K562 (cell line): ENCODE measurements around the gene SVIL. TPM values are rescaled to one million over a fixed set of nuclear protein-coding genes. Genes with fewer than 3 reads are reported as not detected.

Experiments
- ATAC-seq: fragments of 200-7000 bp; cut with Tn5 transposase; 3 replicates; pipeline ENCODE4 v1.9.1; 2020; ENCODE audit warnings: moderate library complexity
- BruUV-seq: library from RNA; stranded (reverse); fragments of 400-500 nt; replicated peaks from 2 replicates; lab custom pipeline; 2021; lab: Mats Ljungman, UMichigan
- CTCF ChIA-PET: fragments of 300-600 bp; formaldehyde crosslinking; extraction: SDS; loops from one replicate; lab custom pipeline; 2021; ENCODE audit warnings: low intra/inter-chr PET ratio; lab: Yijun Ruan, JAX
- POLR2A ChIA-PET: fragments of 300-600, 350-650 bp; sonication (Branson Sonifier 250); formaldehyde crosslinking; extraction: SDS; loops from one replicate; lab custom pipeline; 2021; ENCODE audit warnings: antibody characterized with exemption, inconsistent platforms; lab: Yijun Ruan, JAX
- DNase-seq, 4 experiments: peaks; one replicate each; pipeline versions ENCODE4 v3.0.0 to v3.0.0-alpha.2; 2011 to 2018; ENCODE audit warnings: low spot score in 3 of 4, mixed read lengths in 3 of 4; ENCODE audit errors: extremely low read depth in 1 of 4
- FAIRE-seq: peaks from 2 replicates; lab custom pipeline; 2011; peaks lifted over from hg19 to GRCh38; lab: Jason Lieb, UNC
- H2AFZ ChIP-seq: 2 replicates; pipeline ENCODE4 v1.6.0; 2011; ENCODE audit warnings: low read depth, low read length, control low read depth, inconsistent platforms
- H3K27ac ChIP-seq: fragments of 200-600 bp; 3 replicates; pipeline ENCODE4 v1.8.0; 2011; ENCODE audit warnings: low read depth, mild to moderate bottlenecking, control low read depth, inconsistent platforms, low read length, moderate library complexity, mixed read lengths; ENCODE audit errors: extremely low read depth
- H3K27me3 ChIP-seq, 2 experiments: fragments of 300-600 bp in 1 of 2; 2 replicates in 1 of 2; 3 replicates in 1 of 2; pipeline versions ENCODE4 v1.6.0 to v1.8.0; 2011; ENCODE audit warnings: inconsistent platforms in 2 of 2, low read length in 2 of 2, mild to moderate bottlenecking in 1 of 2, mixed read lengths in 1 of 2, moderate library complexity in 1 of 2; ENCODE audit not compliant: control insufficient read depth in 2 of 2, insufficient read depth in 2 of 2
- H3K36me3 ChIP-seq: fragments of 300-600 bp; 3 replicates; pipeline ENCODE4 v1.8.0; 2011; ENCODE audit warnings: mild to moderate bottlenecking, low read length, inconsistent platforms; ENCODE audit not compliant: control insufficient read depth, insufficient read depth
- H3K4me1 ChIP-seq, 2 experiments: fragments of 200-600 bp in 1 of 2; replicated peaks in 1 of 2; 2 replicates in 1 of 2; 3 replicates in 1 of 2; pipeline versions ENCODE4 v1.5.1 to v1.8.0; 2011; ENCODE audit warnings: inconsistent platforms in 2 of 2, low read length in 2 of 2, mild to moderate bottlenecking in 1 of 2, mixed read lengths in 1 of 2, moderate library complexity in 1 of 2; ENCODE audit not compliant: control insufficient read depth in 2 of 2, insufficient read depth in 2 of 2
- H3K4me2 ChIP-seq: 2 replicates; pipeline ENCODE4 v1.6.1; 2011; ENCODE audit warnings: low read length, control low read depth, inconsistent platforms, mixed read lengths; ENCODE audit not compliant: insufficient read depth
- H3K4me3 ChIP-seq: fragments of 200-600 bp; sonication (generic), shearing (Covaris generic); 2 replicates; pipeline ENCODE4 v1.5.1; 2016; ENCODE audit warnings: control low read depth, inconsistent platforms
- H3K79me2 ChIP-seq: fragments of 200-600 bp; 3 replicates; pipeline ENCODE4 v1.8.0; 2011; ENCODE audit warnings: low read length, inconsistent platforms; ENCODE audit not compliant: control insufficient read depth, insufficient read depth
- H3K9ac ChIP-seq, 2 experiments: 2 replicates each; pipeline versions ENCODE4 v1.6.0 to v1.6.1; 2011; ENCODE audit warnings: low read depth in 2 of 2, low read length in 2 of 2, control low read depth in 1 of 2, inconsistent platforms in 1 of 2, mild to moderate bottlenecking in 1 of 2, mixed read lengths in 1 of 2; ENCODE audit not compliant: insufficient read depth in 1 of 2
- H3K9me1 ChIP-seq: one replicate; pipeline ENCODE4 v1.6.0; 2011; ENCODE audit warnings: inconsistent platforms, mild to moderate bottlenecking, low read length, moderate library complexity; ENCODE audit not compliant: control insufficient read depth, insufficient read depth
- H3K9me3 ChIP-seq: replicated peaks from 2 replicates; pipeline ENCODE4 v1.5.1; 2011; ENCODE audit warnings: low read depth, low read length, inconsistent platforms; ENCODE audit not compliant: control insufficient read depth, insufficient read depth
- H4K20me1 ChIP-seq: replicated peaks from 2 replicates; pipeline ENCODE4 v1.6.1; 2011; ENCODE audit warnings: low read length, inconsistent platforms, mixed read lengths; ENCODE audit not compliant: control insufficient read depth, insufficient read depth
- IRF9 ChIP-seq: fragments of 450-650 bp; IDR thresholded peaks from 2 replicates; pipeline ENCODE4 v1.6.1; 2016; ENCODE audit warnings: missing biosample characterization, missing genetic modification characterization
- NKRF ChIP-seq: fragments of 450-650 bp; IDR thresholded peaks from 2 replicates; pipeline ENCODE4 v1.6.1; 2016; ENCODE audit warnings: borderline replicate concordance
- SP2 ChIP-seq: IDR thresholded peaks from 2 replicates; pipeline ENCODE4 v1.6.1; 2011; ENCODE audit warnings: mild to moderate bottlenecking, low read depth, low read length, moderate library complexity; ENCODE audit not compliant: poor library complexity, severe bottlenecking; ENCODE audit errors: extremely low read depth
- WGBS: fragments of 100-300 bp; shearing (Covaris generic); methylation state at CpG from one replicate; pipeline ENCODE4 v1.1.6; 2016; ENCODE audit warnings: low coverage, mixed read lengths; ENCODE audit not compliant: insufficient coverage; ENCODE audit errors: missing lambda C conversion rate; 5-methylcytosine and 5-hydroxymethylcytosine counted together
- in situ Hi-C: fragments of 300-500 bp; cut with MboI; formaldehyde crosslinking; loops from 4 replicates; pipeline ENCODE4 v1.15.0; 2018; ENCODE audit warnings: inconsistent platforms, mixed read lengths
- intact Hi-C: fragments of 100-400 bp; cut with micrococcal nuclease; formaldehyde crosslinking; loops from 2 replicates; pipeline ENCODE4 v1.14.2; 2022
- polyA plus RNA-seq, 8 experiments: library from polyadenylated mRNA; depleted of rRNA in 4 of 8; stranded (reverse) in 5 of 8; unstranded in 3 of 8; fragments of >200 nt; fragmentation: Nextera tagmentation in 2 of 8; fragmentation: Illumina TruSeq in 1 of 8; extraction: Ambion mirVana in 2 of 8; extraction: Trizol in 1 of 8; gene quantifications; 2 replicates each; pipeline versions ENCODE4 v1.2.1 to v1.2.3, GENCODE V29; 2011 to 2014; ENCODE audit warnings: inconsistent platforms in 1 of 8, missing spikeins in 1 of 8
- total RNA-seq, 7 experiments: library from RNA; depleted of rRNA in 6 of 7; stranded (reverse); fragments of >200 nt in 6 of 7; fragmentation: Illumina TruSeq in 2 of 7; extraction: Trizol in 2 of 7; gene quantifications; 2 replicates each; pipeline versions ENCODE4 v1.2.1 to v1.2.3, GENCODE V29; 2011 to 2021; ENCODE audit warnings: low replicate concordance in 1 of 7

The SVIL gene
- total and polyA plus RNA-seq, 9 of the 15 experiments (the other 6 are each of a cell fraction or from before 2014, with no cell fraction given) = under 0.01 to 0.18 (median 0.05) TPM; not detected in 3

GRCh38 chr10:29608062-29608461 is 26.7 kb downstream of the SVIL start:
- no peak for DNase-seq
- Histone ChIP-seq H3K9ac (no peak overlapping the region), H3K79me2 (no peaks in the 10 kb centered on the region), H3K27ac (no peak overlapping the region), H4K20me1 (no peaks in the 10 kb centered on the region), H3K4me1 (no peaks in the 10 kb centered on the region), H3K36me3 (no peaks in the 10 kb centered on the region), H3K9me3 (no peaks in the 10 kb centered on the region), H2AFZ (no peak overlapping the region), H3K27me3 (0 out of 5 replicates have a peak, but pooled peaks cover 0 to 7% of the 10 kb centered on the region in 2 experiments), H3K4me3 (no peak overlapping the region), H3K4me2 (no peak overlapping the region), H3K9me1 (no peaks in the 10 kb centered on the region)
- 8% methylated on average over 4 of the region's 4 CpGs for WGBS
- POLR2A ChIA-PET = no interaction called here
- intact Hi-C loops (no loop called here), in situ Hi-C loops (no loop called here)
- BruUV-seq = no TSS peak
- ATAC-seq = no peak
- no peak for FAIRE-seq
- CTCF ChIA-PET = interaction anchor here (0.5 kb wide), 1 partner anchor 17 kb away, joined by 3 read pairs; no protein-coding TSS in a partner anchor
- TF ChIP-seq IRF9 (tag) (no peak), NKRF (no peak), SP2 (no peak)
